ENCODE measurements around the gene GSG1L. TPM values are rescaled to one million over a fixed set of nuclear protein-coding genes. Genes with fewer than 3 reads are reported as not detected.
A peak's percentile ranks its signal among the peaks of the same experiment; 100 is the strongest.

GSG1L gene
- total RNA-seq, 1 donor from 2014 or later: 0.19 TPM

DNA sequence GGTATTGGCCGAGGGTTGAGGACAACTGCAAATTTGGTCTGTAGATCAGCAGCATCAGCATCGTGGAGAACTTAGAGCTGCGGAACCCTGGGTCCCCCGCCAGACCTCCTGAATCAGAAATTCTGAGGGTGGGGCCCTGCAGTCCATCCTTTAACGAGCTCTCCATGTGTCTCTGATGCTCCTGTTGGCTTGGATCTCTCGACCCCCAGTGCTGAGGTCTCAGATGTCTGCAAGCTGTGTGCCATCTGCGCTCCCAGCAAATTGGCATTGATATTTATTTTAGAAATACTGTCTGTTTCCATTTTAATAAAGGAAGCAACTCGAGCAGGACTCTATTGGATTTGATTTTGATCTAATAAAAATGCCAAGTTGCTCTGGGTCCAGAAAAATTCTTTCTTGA is 263.6 kb downstream of the GSG1L start:
- ATAC-seq: no peak
- no peak for DNase-seq (ENCODE audit: missing footprints)
- intact Hi-C loops (cut with DNase I): loop anchor here (10.0 kb wide), 1 partner anchor 65 kb away; no protein-coding TSS in a partner anchor

DNA sequence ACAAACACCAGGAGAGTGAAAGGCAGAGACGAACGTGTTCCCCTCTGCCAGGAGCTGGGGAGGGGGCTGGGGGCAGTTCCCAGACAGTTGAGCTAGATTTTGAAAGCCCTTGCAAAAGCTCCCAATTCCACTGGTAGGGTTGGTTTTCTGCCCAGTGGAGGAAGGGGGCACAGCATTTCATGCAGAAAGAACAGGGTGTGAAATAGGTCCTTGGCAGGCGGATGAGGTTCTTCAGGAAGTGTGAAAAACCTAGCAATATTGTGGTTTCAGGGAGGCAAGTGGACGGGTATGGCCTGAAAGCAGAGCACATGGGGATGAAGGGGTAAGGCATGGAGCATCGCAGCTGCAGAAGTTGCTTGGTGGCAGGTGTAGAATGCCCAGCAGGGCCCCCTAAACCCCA is 265.3 kb downstream of the GSG1L start:
- intact Hi-C loops (cut with DNase I): no loop called here
- ATAC-seq: no peak
- no peak for DNase-seq (ENCODE audit: missing footprints)

DNA sequence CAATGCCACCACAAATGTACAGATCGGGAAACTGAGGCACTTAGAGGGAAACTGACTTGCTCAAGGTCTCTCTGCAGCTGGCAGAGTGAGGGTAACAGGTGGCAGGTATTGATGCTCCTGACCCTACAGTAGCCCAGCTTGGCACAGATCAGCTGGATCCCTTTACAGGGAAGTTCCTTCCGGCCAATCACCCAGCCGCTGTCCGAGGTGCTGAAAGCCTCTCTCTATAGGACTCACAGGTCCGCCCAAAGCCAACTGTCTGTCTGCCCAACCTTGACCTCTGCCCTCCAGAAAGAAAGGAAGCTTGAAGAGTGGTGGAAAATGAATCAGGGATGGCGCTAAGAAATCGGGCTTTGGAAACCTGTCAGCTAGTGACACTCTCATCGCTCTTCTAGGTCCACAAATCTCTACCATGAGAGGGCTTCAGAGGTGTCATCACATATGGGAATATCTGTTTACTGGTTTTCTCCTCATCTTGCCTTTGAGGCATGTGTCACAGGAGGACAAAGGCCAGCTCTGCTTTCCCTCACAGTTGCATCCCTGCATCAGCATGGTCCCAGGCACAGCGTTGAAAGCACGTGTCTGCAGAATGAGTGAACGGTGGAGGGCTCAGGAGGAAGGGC is 267.4 kb downstream of the GSG1L start:
- intact Hi-C loops (cut with DNase I): no loop called here
- ATAC-seq: no peak
- DNase-seq (ENCODE audit: missing footprints): no peak

DNA sequence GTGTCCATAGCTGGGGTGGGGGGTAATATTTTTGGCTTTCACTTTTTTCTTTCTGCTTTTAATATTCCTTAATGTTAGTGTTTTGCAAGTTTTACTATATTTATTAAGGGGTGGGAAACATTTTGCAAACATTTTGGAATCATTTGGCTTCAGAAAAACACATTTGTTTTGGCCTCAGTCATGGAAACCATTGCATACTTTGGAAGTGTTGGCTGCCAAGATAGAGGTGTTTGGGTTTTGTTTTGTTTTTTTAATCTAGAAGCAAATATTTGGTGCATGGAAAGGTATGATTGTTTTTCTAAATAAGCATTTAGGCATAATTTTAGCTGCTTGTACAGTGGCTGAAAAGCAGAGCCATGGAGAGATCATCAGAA is 270.3 kb downstream of the GSG1L start:
- intact Hi-C loops (cut with DNase I): no loop called here
- ATAC-seq (no peak), DNase-seq (ENCODE audit: missing footprints) (no peak)

DNA sequence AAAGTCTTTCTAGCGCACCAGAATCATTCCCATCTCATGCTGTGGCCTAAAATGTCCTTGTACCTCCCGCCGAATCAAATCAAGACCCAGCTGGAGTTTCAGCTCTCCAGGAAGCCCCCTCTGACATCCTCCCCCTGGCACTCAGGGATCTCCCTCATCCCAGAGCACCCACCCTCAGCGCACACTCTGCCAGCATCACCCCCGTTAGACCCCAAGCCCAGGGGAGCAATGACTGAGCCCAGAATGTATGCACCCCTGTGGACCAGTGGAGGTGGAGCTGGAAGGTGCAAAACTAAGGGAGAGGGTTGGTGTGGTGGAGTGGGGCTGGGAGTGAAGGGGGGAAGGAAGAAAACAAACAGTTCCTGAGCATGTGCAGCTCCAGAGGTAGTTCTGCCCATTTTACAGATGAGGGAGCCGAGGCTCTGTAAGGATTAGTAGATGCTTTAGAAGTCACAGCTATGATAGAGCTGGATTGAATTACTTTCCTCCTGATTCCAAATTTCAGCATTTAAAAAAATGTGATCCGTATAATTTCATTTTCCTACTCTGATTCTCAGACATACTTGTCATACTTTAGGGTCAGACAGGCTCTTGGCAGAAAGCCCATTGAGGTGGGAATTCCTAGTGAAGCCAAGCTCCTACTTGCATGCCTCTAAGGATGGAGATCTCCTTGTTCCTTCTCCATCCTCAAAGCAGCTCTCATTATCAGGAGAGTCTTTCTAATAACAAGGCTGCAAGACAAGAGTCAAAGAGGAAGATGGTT is 270.8 kb downstream of the GSG1L start:
- intact Hi-C loops (cut with DNase I): no loop called here
- peak; percentile 4 for DNase-seq (ENCODE audit: missing footprints)
- no peak for ATAC-seq

DNA sequence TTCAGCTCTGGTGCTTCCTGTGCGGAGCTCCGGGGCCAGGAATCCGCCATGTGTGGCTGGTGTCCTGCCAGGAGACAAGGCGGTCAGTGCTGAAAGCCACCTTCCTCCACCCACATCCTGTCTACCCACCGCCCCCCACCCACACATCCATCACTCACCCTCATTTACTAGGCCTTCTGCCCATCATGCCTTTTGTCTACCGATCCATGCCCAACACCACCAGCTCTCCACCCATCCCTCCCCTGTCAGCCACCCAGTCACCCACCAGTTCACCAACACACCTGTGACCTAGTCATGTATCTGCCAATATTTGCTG is 272.2 kb downstream of the GSG1L start:
- intact Hi-C loops (cut with DNase I): no loop called here
- ATAC-seq (no peak), DNase-seq (ENCODE audit: missing footprints) (peak; percentile 31)

DNA sequence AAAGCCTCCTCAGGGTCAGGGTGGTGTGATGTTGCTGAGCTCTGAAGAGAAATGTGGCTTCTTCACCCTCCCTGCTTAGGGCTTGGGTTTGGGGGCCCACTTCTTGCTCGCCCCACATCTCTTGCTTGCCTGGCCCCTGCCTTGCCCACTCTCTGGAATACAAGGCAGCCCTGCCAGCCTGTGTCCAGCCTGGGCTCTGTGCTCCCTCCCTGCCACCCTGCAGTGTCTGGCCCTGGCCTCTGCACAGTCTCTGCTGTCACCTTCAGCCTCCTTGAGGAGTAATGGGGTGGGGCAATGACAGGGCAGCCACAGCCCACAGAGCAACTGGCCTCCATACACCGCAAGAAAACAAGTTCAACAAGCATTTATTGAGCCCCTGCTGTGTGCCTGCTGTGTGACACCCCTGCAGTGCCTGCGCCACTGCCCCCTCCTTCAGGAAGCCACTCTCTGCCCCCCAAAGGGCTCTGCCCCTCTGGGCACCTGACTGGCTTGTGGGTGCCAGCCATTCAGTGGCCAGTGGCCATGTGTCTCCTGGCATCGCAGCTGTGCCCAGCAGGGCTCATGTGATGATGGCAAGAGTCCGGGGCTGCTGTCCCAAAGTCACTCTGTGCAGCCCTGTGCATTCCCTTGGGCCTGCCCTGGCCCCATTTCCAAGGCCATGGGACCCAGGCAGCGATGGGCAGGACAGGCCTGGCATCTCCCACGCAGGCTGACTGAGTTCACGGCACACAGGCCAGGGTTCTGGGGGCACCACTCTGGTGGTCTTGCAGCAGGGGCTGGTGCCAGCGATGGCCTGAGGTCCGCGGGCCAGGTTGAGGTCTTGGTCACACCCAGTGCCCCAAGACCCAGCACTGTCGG is 272.7 kb downstream of the GSG1L start:
- DNase-seq (ENCODE audit: missing footprints) (peak; percentile 56), ATAC-seq (no peak)
- intact Hi-C loops (cut with DNase I): no loop called here

DNA sequence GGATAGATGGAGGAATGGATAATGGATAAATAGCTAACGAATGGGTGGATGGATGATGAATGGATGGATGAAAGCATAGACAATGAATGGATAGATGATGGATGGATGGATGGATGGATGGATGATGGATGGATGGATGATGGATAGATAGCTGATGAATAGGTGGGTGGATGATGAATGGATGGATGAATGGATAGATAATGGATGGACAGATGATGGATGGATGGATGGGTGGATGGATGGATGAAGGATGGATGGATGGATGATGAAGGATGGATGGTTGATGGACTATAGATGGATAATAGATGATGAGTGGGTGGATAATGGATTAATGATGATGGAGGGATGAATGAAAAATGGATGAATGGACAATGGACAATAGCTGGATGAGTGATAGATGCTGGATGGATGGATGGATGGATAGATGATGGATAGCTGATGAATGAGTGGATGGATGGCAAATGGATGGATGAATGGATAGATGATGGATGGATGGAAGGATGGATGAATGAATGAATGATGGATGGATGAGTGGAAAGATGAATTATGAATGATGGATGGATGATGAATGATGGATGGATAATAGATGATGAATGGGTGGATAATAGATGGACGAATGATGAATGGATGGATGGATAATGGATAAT is 273.8 kb downstream of the GSG1L start:
- no peak for ATAC-seq
- DNase-seq (ENCODE audit: missing footprints): no peak
- intact Hi-C loops (cut with DNase I): no loop called here

DNA sequence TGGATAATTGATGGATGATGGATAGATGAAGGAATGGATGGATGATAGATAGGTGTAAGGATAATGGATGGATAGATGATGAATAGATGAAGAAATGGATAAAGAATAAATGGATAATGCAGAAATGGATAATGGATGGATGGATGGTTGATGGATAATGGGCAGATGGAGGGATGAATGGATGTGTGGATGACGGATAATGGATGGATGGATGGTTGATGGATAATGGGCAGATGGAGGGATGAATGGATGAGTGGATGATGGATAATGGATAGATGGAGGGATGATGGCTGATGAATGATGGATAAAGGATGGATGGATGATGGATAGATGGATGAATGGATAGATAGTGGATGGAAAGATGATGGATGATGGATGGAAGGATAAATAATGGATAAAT is 274.4 kb downstream of the GSG1L start:
- intact Hi-C loops (cut with DNase I): no loop called here
- no peak for ATAC-seq
- no peak for DNase-seq (ENCODE audit: missing footprints)

DNA sequence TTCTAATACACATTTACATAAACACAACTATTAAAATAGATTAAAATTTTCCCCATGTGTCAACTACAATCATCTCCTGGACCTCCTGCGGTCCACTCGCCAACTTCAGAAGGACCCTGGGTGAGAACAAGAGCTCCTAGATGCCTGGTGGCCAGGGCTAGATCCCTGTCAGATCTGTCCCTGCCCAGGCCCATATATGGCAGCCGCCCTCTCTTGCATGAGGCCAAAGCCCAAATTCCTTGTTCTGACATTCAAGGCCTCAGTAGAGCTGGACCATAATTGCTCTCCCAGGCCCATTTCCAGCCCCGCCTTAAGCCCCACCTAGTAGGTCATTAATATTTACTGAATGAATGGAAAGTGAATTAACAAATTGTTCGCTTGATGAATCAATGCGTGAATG is 275.8 kb downstream of the GSG1L start:
- ATAC-seq: no peak
- intact Hi-C loops (cut with DNase I): loop anchor here (1.0 kb wide), 1 partner anchor 21 kb away; no protein-coding TSS in a partner anchor
- DNase-seq (ENCODE audit: missing footprints): peak; percentile 13

DNA sequence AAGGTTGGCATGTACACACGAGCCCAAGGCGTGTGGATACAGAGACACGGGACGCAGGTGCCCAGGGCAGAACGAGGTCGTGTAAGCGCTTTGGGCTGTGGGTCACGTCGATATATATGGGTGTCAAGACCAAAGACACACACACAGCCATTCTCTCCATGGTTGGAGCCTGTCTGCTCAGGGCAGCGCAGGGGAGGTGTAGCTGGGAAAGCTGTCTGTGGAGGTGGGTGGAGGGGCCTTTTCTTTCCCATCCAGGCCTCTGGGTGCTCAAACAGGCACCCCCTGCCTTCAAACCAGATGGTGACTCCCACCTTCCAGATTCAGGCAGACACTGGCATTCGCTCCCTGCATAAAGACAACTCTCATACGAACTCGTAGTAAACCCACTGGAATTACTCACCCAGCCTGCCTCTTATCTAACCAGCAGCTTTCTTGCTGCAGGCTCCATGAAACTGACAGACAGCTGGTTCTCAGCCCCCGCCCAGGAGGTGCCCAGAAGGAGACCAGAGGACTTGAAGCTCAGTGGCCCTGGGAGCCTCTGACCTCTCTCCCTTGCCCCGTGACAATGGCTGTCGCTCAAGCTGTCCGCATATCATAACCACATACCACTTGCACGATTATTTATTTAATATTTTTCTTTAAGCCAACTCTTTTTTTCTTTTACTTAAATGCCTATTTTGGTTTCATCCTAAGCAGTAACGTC is 276.4 kb downstream of the GSG1L start:
- ATAC-seq (no peak), DNase-seq (ENCODE audit: missing footprints) (peak; percentile 40)
- intact Hi-C loops (cut with DNase I): loop anchor here (1.0 kb wide), 1 partner anchor 21 kb away; no protein-coding TSS in a partner anchor

DNA sequence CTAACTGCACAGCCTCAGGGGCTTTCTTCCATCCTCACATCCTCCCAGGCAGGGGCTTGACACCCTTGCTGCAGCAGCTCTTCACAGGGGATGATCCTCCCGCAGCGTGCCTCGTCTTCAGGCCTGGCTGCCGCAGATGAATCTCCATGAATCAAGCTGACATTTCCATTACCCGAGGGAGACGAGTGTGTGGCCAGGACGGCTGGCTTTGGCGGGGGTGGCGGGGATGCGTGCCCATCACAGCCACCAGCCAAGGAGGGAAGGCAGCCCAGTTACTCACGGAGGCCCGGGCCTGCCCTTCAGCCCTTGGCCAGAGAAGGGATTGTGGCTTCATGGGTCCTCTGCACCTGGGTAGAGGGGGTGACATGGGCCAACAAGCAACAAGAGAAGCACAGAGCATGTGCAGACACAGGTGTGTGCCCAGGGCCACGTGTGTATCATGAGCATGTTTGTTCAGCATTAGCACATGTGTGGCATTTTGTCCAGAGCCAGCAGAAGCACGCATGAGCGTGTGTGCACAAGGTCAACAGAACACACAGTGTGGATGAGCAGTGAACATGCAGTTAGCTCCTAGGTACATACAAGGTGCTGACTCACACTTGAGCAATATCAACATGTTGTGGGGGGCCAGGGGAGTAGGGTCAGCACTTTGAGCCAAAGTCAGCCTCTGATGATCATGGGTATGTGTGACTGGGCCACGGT is 277.1 kb downstream of the GSG1L start:
- DNase-seq (ENCODE audit: missing footprints): peak; percentile 26
- intact Hi-C loops (cut with DNase I): no loop called here
- no peak for ATAC-seq

DNA sequence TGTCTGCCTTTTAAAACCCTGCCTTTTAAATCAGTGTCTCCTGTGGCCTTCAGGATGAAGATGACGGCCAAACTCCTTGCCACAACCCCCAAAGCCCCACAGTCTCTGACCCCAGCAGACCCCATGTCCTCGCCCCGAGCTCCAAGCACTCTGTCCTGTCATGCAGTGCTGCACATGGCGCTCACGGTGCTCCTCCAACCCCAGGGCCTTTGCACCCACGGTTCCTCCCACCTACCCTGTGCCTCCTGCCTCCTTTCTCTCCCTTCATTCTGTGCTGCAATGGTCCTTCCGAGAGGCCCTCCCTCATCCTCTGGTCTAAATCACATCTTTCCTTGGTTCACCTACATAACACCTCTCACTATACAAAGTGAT is 278.2 kb downstream of the GSG1L start:
- DNase-seq (ENCODE audit: missing footprints) (peak; percentile 41), ATAC-seq (no peak)
- intact Hi-C loops (cut with DNase I): no loop called here

DNA sequence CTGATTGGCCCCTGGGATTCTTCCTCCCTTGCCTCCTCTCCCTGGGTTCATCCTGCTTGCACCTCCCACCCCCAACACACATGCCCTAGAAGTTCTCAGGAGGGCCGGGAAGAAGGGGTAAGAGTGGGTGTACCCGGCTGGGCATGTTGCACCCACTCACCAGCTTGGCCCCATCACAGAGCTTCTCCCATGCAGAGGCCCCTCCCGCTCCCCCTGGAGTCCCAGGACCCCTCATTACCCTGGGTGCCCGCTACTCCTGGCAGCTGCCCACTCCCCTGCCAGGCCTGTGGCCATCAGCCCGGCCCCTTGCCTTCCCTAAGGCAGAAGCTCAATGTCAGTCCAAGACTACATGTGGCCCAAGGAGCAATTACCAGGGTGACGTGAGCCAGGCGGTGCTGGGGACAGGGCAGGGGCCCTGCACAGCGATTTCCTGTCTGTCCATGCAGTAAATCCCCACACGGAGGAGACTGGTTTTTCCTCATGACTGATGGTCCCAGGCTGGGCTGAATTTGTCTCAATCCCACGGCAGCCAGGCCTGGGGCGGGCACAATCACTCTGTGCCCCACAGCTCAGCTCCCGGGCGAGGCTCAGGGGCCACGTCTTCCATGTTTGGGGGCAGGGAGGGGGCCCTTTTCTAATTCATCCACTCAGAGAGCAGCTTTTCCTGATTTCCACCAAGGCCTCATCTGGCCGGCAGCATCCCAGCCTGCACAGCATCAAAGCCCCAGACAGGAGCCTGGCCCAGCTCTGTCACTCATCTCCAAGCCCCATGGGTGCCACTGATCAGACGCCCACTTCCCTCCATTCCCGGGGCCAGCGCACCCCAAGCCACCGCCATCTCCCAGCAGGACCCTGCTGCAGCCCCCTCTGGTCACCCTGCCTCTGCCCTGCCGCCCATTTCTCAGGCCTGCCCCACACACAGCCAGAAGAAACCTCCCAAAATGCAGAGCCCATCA is 278.9 kb downstream of the GSG1L start:
- DNase-seq (ENCODE audit: missing footprints) (peak; percentile 50), ATAC-seq (no peak)
- intact Hi-C loops (cut with DNase I): no loop called here

DNA sequence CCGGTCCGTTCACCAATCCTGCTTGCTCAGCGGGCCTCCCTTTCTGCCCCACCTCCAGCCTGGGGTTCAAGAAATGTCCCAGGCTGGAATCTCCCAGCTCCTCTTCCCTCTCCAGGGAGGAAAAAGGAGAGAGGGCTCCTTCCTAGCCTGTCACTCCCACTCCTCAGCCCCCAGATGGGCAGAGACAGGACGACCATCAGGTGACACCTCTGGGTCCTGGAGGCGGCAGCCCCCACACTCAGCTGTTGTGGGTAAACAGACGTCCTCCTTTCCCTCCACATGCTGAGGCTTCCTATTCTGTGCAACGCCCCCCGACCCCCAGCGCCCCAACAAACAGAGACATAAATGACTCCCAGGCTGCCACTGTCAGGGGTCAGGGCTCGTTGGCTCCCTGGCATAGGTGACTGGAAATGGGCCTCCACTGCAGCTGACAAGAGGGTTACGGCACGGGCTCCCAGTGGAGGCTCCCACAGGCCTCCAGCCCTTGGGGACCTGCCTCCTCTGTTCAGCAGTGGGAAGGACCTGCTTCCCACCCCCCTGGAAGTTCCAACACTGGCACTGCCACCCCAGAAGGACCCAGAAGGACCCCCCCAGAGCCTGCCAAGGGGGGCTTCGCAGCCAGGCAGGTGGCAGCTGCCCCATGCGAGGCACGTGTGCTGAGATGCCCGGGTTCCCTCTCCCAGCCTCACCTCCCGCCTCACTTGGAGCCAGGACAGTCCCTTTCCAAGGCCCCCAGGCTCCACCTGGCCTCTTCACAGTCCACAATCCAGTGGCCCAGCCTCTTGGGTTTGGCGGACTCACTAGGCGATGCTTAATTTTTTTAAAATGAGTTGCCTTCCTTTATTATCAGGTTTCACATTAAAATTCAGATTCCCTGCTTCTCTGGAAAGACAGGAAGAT is 281.3 kb downstream of the GSG1L start:
- ATAC-seq (no peak), DNase-seq (ENCODE audit: missing footprints) (no peak)
- intact Hi-C loops (cut with DNase I): no loop called here

DNA sequence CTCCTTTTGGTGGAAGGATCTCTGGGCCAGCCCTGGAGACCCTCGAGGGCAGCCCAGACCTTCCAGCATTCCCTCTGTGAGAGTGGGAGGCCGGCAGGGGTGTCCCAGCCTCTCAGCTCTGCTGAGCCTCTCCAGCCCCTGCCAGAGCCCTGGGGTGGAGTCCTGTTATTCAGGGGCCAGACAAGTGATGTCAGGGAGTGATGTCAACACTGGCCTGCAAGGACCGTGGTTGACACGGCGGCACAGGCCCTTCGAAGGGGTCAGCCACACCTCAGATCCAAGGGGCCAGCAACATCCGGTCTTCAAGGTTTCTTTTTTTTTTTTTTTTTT is 282.4 kb downstream of the GSG1L start:
- intact Hi-C loops (cut with DNase I): no loop called here
- peak; percentile 88 for ATAC-seq
- peak; percentile 63 for DNase-seq (ENCODE audit: missing footprints)
